HT-29 (cell line): ENCODE results near the gene CYB5A. TPM values are rescaled to one million over a fixed set of nuclear protein-coding genes. Genes with fewer than 3 reads are reported as not detected.

Experiments
- DNase-seq: peaks from one replicate; pipeline ENCODE4 v3.0.0-alpha.2; 2015; ENCODE audit warnings: low spot score
- total RNA-seq: library from RNA; depleted of rRNA; stranded (reverse); fragments of >200 nt; shearing (Covaris generic); gene quantifications from 2 replicates; pipeline ENCODE4 v1.2.3, GENCODE V29; 2014

The CYB5A gene
- total RNA-seq, 1 experiment from 2014 or later: 133 TPM

DNA sequence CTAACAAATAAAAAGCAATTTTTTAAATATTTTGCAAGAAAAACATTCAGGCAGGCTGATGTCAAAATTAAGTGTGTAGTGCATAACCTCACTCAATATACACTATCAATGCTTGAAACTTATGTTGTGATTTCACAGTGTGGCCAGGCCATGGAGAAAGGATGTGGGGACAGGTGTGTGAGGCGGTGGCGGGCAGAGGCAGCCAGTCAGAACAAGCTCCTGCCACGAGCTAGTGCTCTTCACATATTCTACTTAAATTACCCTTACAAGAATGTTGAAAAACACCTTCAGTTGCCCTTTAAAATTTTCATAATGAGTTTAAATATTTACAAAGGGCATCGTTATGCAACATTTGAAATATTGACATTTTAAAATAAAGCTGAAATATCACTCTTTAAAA is 43.2 kb downstream of the CYB5A start:
- no peak for DNase-seq

GRCh38 chr18:74248189-74248588 is 43.6 kb downstream of the CYB5A start:
- DNase-seq: no peak

DNA sequence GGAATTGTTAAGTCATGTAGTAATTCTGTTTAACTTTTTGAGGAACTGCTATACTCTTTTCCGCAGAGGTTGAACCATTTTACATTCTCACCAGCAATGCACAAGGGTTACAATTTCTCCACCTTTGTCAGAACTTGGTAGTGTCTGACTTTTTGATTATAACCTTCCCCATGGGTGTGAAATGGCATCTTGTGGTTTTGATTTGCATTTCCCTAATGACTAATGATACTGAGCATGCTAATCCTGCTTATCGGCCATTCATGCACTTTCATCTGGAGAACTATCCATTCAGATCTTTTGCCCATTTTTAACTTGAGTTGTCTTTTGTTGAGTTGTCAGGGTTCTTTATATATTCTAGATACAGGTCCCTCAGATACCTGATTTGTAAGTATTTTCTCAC is 47.2 kb downstream of the CYB5A start:
- DNase-seq: no peak

- no peak for DNase-seq
Observed at GRCh38 chr18:74243127-74243526, 48.6 kb downstream of the CYB5A start.

- peak; percentile 40 for DNase-seq
Observed at GRCh38 chr18:74242438-74243096, 49.2 kb downstream of the CYB5A start.

DNA sequence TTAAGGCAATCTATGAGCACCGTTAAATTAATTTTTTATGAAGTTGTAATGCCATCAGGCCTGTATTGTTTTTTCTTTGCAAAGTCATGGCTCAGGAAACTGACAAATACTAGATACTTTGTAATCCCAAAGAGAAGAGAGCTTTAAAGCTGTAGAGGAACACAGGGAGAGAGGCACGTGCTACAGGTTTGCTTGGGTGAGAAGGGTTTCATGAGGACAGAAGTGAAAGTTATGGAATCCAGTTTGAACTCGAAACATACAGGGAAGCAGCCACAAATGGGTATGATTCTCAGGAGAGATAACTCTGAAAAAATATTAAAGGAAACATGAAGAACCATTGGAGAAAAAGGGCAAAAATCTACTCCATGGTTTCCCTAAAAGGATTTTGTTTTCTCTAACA is 49.8 kb downstream of the CYB5A start:
- no peak for DNase-seq

GRCh38 chr18:74241426-74241825 is 50.3 kb downstream of the CYB5A start:
- DNase-seq: no peak

- no peak for DNase-seq
Observed at GRCh38 chr18:74239567-74239966, 52.2 kb downstream of the CYB5A start.

GRCh38 chr18:74234326-74235171 is 57.2 kb downstream of the CYB5A start:
- DNase-seq: peak; percentile 53

- no peak for DNase-seq
Observed at GRCh38 chr18:74233933-74234325, 57.8 kb downstream of the CYB5A start.

GRCh38 chr18:74230922-74231714 is 60.6 kb downstream of the CYB5A start:
- no peak for DNase-seq

DNA sequence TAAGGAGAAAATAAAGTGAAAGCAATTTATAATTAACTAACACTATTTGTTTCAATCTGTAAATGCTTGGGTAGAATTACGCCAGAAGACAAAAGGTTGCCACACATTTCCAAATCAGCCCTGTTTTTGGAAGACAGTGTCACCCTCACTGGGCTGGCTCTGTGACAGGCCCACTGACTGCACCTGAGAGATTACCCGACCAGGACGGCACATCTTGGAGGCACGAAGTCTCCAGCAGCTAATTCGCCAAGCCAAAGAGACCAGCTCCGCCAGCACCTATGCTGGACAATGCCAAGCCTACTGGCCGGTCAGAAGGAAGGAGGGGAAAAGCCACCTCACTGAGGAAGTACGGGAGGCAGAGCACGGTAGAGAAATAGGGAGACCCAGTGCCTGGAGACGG is 61.9 kb downstream of the CYB5A start:
- DNase-seq: no peak

DNA sequence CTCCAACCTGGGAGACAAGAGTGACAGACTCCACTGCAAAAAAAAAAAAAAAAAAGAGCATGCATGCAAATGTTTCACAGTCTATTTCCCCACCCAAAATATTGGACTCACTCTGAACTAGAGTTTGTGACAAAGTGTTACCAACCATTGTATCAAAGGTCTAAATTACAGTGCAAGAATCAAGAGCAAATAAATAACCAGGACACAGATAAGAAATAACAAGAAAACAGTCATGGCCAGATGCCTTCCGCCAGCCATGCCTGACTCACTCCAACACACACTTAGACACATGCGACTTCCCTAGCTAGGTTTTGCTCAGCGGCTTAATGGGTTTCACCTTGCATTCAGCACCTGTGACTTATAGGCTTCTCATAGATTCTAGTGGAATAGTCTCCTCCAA is 62.8 kb downstream of the CYB5A start:
- no peak for DNase-seq

- DNase-seq: no peak
Observed at GRCh38 chr18:74228312-74228711, 63.5 kb downstream of the CYB5A start.

GRCh38 chr18:74226666-74227065 is 65.1 kb downstream of the CYB5A start:
- no peak for DNase-seq

DNA sequence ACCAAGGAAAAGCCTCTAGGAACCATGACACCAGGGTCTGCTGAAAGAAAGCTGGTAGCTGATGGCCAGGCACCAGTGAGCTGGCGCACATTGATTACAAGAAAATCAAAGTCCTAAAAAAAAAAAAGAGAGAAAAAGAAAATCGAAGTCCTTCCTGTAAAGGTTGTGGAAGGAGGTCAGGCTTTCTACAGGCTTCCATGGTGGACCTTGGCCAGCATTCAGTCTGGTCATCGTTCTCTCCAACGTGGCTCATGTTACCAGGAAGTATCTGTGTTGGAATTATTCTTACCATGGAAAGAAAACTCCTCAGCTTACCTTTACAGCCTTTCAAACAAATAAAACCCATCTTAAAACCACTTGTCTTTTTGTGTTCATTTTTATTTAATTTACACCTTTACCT is 65.6 kb downstream of the CYB5A start:
- no peak for DNase-seq

DNA sequence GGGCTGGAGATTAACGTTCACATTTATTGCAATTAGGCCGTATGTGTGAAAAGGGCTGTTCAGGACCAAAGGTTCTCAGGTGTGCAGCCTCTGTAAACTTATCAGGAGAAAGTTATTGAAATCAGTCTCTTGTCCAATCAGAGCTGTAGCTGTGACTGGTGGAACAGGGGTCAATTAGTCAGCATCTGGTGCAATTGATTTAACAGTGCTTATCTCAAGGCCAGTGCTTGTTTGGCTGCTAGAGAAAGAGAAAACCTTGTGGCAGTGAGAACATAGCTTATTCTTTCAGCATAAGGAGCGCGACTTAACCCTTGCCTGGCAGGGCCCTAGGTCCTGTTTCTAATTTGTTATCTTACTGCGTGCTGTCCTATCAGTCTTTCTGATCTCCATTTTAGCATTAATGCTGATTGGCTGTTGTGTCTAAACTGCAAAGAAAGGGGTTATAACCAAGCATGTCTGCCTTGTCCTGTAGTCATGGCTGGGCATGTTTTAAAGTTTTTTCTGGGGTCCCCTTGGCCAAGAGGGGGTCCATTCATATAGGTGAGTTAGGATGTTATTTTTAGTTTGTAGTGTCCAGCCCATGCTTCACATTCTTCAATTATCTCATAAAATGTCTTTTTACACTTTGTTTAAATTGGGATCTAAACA is 66.4 kb downstream of the CYB5A start:
- DNase-seq: no peak

DNA sequence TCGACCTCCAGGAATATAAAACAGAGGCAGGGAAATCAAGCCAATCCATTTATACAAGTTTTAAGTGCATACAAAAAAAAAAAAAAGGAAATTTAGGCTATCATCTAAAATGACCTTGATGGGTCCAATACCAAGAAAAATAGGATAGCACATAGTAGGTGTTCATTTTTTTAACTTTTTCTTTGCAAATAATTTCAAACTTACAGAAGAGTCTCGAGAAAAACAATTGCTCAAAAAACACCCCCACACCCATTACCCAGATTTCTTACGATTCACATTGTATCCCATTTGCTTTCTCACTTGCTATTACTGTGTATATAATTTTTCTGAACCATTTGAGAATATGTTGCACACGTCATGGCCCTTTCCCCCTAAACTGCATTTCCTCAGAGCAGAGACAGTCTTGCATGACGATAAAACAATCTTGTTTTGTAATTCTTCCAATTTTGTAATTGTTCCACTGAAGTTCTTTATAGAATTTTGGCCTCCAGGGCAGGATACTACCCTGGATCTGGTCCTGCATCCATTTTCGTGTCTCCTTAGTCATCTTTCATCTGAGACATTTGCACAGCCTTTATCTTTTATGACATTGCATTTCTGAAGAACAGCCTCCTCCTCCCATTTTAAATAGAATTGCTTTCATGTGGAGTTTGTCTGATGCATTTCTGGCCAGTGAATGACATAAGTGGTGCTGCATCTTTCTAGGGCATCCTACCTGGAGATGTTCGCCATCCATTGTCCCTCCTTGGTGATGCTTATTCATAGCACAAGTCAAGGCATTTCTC is 68.9 kb downstream of the CYB5A start:
- no peak for DNase-seq

DNA sequence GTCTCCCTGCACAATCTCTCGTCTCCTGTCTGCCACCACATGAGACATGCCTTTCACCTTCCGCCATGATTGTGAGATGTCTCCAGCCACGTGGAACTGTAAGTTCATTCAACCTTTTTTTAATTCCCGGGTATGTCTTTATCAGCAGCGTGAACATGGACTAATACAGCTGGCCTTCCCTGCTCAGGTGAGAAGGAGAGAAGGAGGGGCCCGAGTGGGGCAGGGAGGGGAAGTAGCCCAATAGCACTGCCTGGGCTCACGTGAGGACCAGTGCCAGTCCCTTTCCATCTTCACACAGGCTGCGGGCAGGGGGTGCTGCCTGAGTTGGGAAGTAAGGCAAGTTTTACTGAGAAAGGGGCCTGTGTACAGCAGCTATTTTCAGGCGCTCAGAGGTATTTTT is 70.7 kb downstream of the CYB5A start:
- DNase-seq: no peak

- no peak for DNase-seq
Observed at GRCh38 chr18:74219056-74219455, 72.7 kb downstream of the CYB5A start.
